ENCODE results near the gene TBCB. TPM values are rescaled to one million over a fixed set of nuclear protein-coding genes. Genes with fewer than 3 reads are reported as not detected.
A peak's percentile ranks its signal among the peaks of the same experiment; 100 is the strongest.

Gene TBCB
- total and polyA plus RNA-seq, 2 of the 4 experiments (the other 2 are of a cell fraction): 182 to 269 TPM

DNA sequence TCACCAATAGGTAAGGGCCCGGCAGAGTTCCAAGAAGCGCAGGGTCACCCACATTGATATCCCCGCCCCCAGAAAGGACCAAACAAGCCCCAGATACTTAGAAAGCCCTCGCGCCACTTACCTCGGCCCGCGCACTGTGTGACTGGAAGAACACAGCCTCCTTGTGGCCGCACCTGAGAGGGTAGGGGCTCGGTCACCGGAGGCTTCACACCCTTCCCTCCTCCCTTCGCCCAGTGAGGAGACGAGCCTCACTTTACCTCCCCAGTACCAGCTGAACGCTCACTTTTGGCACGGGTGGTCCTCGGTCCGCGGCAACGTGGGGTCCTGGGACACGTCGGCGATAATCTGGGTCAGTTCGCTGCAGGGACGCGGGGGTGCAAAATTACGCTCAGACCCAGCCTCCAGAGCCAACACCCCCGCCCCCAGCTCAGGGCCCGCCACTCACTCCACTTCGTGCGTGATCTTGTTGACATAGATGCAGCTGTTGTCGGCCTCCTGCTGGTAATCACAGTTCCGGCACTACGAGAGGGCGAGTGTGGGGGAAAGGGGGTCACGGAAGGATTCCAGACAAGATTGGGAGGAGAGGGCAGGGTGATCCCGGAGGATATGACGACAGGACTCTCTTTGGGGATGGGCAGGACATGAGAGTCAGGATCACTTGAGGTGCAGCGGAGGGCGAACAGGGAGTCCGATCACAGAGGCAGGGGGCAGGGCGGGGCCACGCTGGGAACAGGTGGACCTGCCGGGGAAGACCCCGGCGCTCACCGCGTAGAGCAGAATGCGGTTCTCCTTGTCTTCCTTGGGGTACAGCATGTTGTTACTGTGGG lies 1.2 kb upstream of the TBCB start:
- H3K79me1 ChIP-seq (ENCODE audit: low read depth in 1 of 2, low read length in 2 of 2): peaks cover 27 to 52% of the 10 kb centered on the region in 2 experiments
- H2BK20ac ChIP-seq (ENCODE audit: low read depth, low read length): no peak overlapping the region
- H2BK5ac ChIP-seq (ENCODE audit: low read depth, low read length, poor library complexity, severe bottlenecking): peak overlapping the region; percentile 51
- peak overlapping the region; percentile 26; the same call in 1 of the 2 replicates for H4K91ac ChIP-seq (ENCODE audit: insufficient read depth, low read depth, low read length)
- H2AK5ac ChIP-seq (ENCODE audit: low read depth, low read length): peak overlapping the region; percentile 37; the same call in 1 of the 2 replicates
- H3K4me1 ChIP-seq (ENCODE audit: control insufficient read depth, insufficient read depth, low read length): peaks cover 7% of the 10 kb centered on the region
- in situ Hi-C loops (cut with MboI; ENCODE audit: low sequenced_read_pairs) (no loop called here), dilution Hi-C loops (cut with HindIII; ENCODE audit: low sequenced_read_pairs, unreplicated experiment) (no loop called here), intact Hi-C loops (cut with micrococcal nuclease) (loop anchor here (2.0 kb wide), 2 partner anchors 27 to 53 kb away; partner anchors contain the start of gene CAPNS1)
- H3K27ac ChIP-seq (ENCODE audit: insufficient read depth, low read length): peak overlapping the region; percentile 65
- peak overlapping the region; percentile 48 to 74; a peak in 3 of 4 replicates for H4K8ac ChIP-seq (ENCODE audit: low read depth in 2 of 2, low read length in 2 of 2)
- TF ChIP-seq CTCF (conservative IDR thresholded peaks at IDR 0.05; ENCODE audit: low read depth, low read length): peak; percentile 24; the same call in 1 of the 2 replicates
- 0 out of 2 replicates have a peak, but pooled peaks have one; percentile 11 for TF ChIP-seq RAD21 (IDR thresholded peaks at IDR 0.05; ENCODE audit: low read length)
- 0 out of 2 replicates have a peak, but pooled peaks have one; percentile 32 for TF ChIP-seq POLR2A (IDR thresholded peaks at IDR 0.05; ENCODE audit: low read depth, low read length)
- 0 out of 2 replicates have a peak, but pooled peaks have one; percentile 11 for TF ChIP-seq SMC3 (IDR thresholded peaks at IDR 0.05; ENCODE audit: low read depth, low read length)
- TF ChIP-seq BHLHE40 (IDR thresholded peaks at IDR 0.05; ENCODE audit: low read depth, low read length): peak; percentile 32; the same call in 1 of the 2 replicates
- no peak for TF ChIP-seq RFX5 (IDR thresholded peaks at IDR 0.05; ENCODE audit: low read depth, low read length)
- peak; percentile 39; the same call in 1 of the 2 replicates for TF ChIP-seq MAZ (IDR thresholded peaks at IDR 0.05; ENCODE audit: borderline replicate concordance, low read depth, low read length)
- TF ChIP-seq RCOR1 (IDR thresholded peaks at IDR 0.05; ENCODE audit: insufficient replicate concordance, low read length): no peak
- H3K14ac ChIP-seq (replicated peaks; ENCODE audit: low read depth, low read length): peak overlapping the region; percentile 29
- no TSS peak for BruUV-seq (replicated peaks)
- H3K9ac ChIP-seq (ENCODE audit: low read depth, low read length): peak overlapping the region; percentile 70
- H3K27me3 ChIP-seq (ENCODE audit: control insufficient read depth, insufficient read depth, low read length): no peaks in the 10 kb centered on the region
- H3K9me1 ChIP-seq (ENCODE audit: insufficient read depth, low read length): 0 out of 2 replicates have a peak, but pooled peaks cover 6% of the 10 kb centered on the region
- peak overlapping the region; percentile 22 for H4K5ac ChIP-seq (ENCODE audit: low read depth, low read length)
- ATAC-seq (ENCODE audit: low read depth) (peak; percentile 1; the same call in 1 of the 2 replicates), DNase-seq (peak; percentile 30)
- H3K9me3 ChIP-seq (ENCODE audit: control insufficient read depth, insufficient read depth, low read length): no peaks in the 10 kb centered on the region
- peaks cover 8% of the 10 kb centered on the region for H4K20me1 ChIP-seq (ENCODE audit: insufficient read depth, low read length)
- H3K18ac ChIP-seq (ENCODE audit: low read depth, low read length): peak overlapping the region; percentile 2; the same call in 1 of the 2 replicates
- peak overlapping the region; percentile 89 for H2AFZ ChIP-seq (replicated peaks; ENCODE audit: low read length, poor library complexity)
- peak overlapping the region; percentile 13 for H3K56ac ChIP-seq (ENCODE audit: extremely low read depth, insufficient read depth, low read length)
- H3K23ac ChIP-seq (ENCODE audit: low read depth, low read length): peak overlapping the region; percentile 59
- H3K4me2 ChIP-seq (ENCODE audit: low read depth, low read length): peak overlapping the region; percentile 91
- H3K36me3 ChIP-seq (ENCODE audit: control insufficient read depth, insufficient read depth, low read length): peaks cover 18% of the 10 kb centered on the region
- no peak overlapping the region for H2BK15ac ChIP-seq (ENCODE audit: low read depth, low read length)
- H2AK9ac ChIP-seq (replicated peaks; ENCODE audit: low read depth, low read length, poor library complexity): peak overlapping the region; percentile 97
- H3K4me3 ChIP-seq (ENCODE audit: insufficient read depth, low read depth, low read length): peak overlapping the region; percentile 60
- no peak overlapping the region; the same call in 1 of the 2 replicates for H2BK120ac ChIP-seq (ENCODE audit: low read depth, low read length)
- POLR2A ChIA-PET (ENCODE audit: unreplicated experiment): no interaction called here
- peak overlapping the region; percentile 39 for H3K4ac ChIP-seq (ENCODE audit: low read depth, low read length)
- CTCF ChIA-PET: interaction anchor here (2.3 to 3.5 kb wide), 2 partner anchors 13 to 53 kb away, joined by 6 to 14 read pairs; no protein-coding TSS in a partner anchor
- WGBS, 2 experiments (ENCODE audit: extremely low coverage in 2 of 2, insufficient read length in 1 of 2): 3% methylated on average over 10 of the region's 48 CpGs; no CpG with 5 or more reads in 1 of the 2 experiments
